ENCODE data around the gene CACNA1G.

GRCh38 chr17:50668838-50669581 lies 108.5 kb downstream of the CACNA1G start:
- TF ChIP-seq CTCF (IDR thresholded peaks at IDR 0.05), result no peak
- TF ChIP-seq EZH2 (IDR thresholded peaks at IDR 0.05), result no peak
